ENCODE data around the gene STX2. TPM values are rescaled to one million over a fixed set of nuclear protein-coding genes. Genes with fewer than 3 reads are reported as not detected.
"Not testable (repeated sequence)": the region's sequence is repeated elsewhere in the genome, so short reads cannot be mapped to it uniquely, and the experiment has no call there.

The STX2 gene
- total and polyA plus RNA-seq, 2 donors (not counting 1 experiment from before 2014, with no cell fraction given) = 35.2 to 87.8 TPM

DNA sequence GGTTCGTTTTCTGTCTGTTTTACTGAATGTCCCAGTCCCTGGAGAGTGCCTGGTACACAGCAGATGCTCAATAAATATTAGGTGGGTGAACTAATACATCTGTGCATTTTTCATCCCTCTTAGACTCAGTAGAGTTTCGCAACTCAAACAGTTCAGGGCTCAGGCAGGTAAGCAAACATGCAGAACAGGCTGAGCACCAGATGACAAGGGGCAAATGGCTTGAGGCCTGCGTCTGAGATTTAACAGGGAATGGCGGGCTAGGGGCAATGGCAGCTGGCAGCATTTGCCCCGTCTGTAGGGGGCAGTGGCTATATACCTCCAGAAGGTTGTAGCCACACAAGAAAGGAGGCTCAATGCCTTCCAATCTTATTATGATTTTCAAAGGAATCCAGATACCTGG, 24.2 kb upstream of the STX2 start:
- H3K9me3 ChIP-seq (ENCODE audit: control insufficient read depth, insufficient read depth, low read depth, low read length) = no peaks in the 10 kb centered on the region
- H3K36me3 ChIP-seq (ENCODE audit: control insufficient read depth, insufficient read depth, low read length) = no peaks in the 10 kb centered on the region
- no peak for DNase-seq (ENCODE audit: low read depth in 2 of 2)
- H3K4me3 ChIP-seq (replicated peaks in 1 of 4; ENCODE audit: control extremely low read depth in 1 of 4, insufficient read depth in 1 of 4, low read depth in 3 of 4, low read length in 4 of 4) = no peak overlapping the region
- no peaks in the 10 kb centered on the region for H3K4me1 ChIP-seq (ENCODE audit: control insufficient read depth, extremely low read depth, insufficient read depth, low read length)
- H3K27ac ChIP-seq (ENCODE audit: insufficient read depth, low read length) = no peak overlapping the region
- no peak overlapping the region for H2AFZ ChIP-seq (ENCODE audit: low read length)
- H3K27me3 ChIP-seq (ENCODE audit: control insufficient read depth, insufficient read depth, low read length) = no peaks in the 10 kb centered on the region
- H3K4me2 ChIP-seq (ENCODE audit: extremely low read depth, insufficient read depth, low read length) = no peak overlapping the region
- H3K9ac ChIP-seq (ENCODE audit: insufficient read depth, low read length) = no peak overlapping the region
- H3K79me2 ChIP-seq (ENCODE audit: control insufficient read depth, insufficient read depth, low read length) = no peaks in the 10 kb centered on the region
- no peaks in the 10 kb centered on the region for H4K20me1 ChIP-seq (ENCODE audit: control insufficient read depth, extremely low read depth, insufficient read depth, low read length)
- TF ChIP-seq, protein P1, sequence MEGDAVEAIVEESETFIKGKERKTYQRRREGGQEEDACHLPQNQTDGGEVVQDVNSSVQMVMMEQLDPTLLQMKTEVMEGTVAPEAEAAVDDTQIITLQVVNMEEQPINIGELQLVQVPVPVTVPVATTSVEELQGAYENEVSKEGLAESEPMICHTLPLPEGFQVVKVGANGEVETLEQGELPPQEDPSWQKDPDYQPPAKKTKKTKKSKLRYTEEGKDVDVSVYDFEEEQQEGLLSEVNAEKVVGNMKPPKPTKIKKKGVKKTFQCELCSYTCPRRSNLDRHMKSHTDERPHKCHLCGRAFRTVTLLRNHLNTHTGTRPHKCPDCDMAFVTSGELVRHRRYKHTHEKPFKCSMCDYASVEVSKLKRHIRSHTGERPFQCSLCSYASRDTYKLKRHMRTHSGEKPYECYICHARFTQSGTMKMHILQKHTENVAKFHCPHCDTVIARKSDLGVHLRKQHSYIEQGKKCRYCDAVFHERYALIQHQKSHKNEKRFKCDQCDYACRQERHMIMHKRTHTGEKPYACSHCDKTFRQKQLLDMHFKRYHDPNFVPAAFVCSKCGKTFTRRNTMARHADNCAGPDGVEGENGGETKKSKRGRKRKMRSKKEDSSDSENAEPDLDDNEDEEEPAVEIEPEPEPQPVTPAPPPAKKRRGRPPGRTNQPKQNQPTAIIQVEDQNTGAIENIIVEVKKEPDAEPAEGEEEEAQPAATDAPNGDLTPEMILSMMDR (conservative IDR thresholded peaks at IDR 0.05 in 1 of 2, IDR thresholded peaks at IDR 0.05 in 1 of 2; ENCODE audit: low read depth in 1 of 2, low read length in 2 of 2) = no peak
- no peak for TF ChIP-seq EZH2 (IDR thresholded peaks at IDR 0.05; ENCODE audit: low read length, missing control alignments)

DNA sequence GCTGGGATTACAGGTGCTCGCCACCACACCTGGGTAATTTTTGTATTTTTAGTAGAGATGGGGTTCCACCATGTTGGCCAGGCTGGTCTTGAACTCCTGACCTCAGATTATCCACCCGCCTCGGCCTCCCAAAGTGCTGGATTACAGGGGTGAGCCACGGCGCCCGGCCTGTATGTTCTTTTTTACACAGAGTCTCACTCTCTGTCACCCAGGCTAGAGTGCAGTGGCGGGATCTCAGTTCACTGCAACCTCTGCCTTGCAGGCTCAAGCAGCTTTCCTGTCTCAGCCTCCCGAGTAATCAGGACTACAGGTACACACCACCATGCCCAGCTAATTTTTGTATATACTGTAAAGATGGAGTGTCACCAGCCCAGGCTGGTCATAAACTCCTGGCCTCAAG, 23.7 kb upstream of the STX2 start:
- H3K79me2 ChIP-seq (ENCODE audit: control insufficient read depth, insufficient read depth, low read length); H3K9ac ChIP-seq (ENCODE audit: insufficient read depth, low read length); H3K4me3 ChIP-seq (replicated peaks in 1 of 4; ENCODE audit: control extremely low read depth in 1 of 4, insufficient read depth in 1 of 4, low read depth in 3 of 4, low read length in 4 of 4); H3K4me1 ChIP-seq (ENCODE audit: control insufficient read depth, extremely low read depth, insufficient read depth, low read length); H3K27me3 ChIP-seq (ENCODE audit: control insufficient read depth, insufficient read depth, low read length); H4K20me1 ChIP-seq (ENCODE audit: control insufficient read depth, extremely low read depth, insufficient read depth, low read length); H3K27ac ChIP-seq (ENCODE audit: insufficient read depth, low read length); H2AFZ ChIP-seq (ENCODE audit: low read length); H3K36me3 ChIP-seq (ENCODE audit: control insufficient read depth, insufficient read depth, low read length); H3K9me3 ChIP-seq (ENCODE audit: control insufficient read depth, insufficient read depth, low read depth, low read length); DNase-seq (ENCODE audit: low read depth in 2 of 2); H3K4me2 ChIP-seq (ENCODE audit: extremely low read depth, insufficient read depth, low read length): not testable (repeated sequence)

DNA sequence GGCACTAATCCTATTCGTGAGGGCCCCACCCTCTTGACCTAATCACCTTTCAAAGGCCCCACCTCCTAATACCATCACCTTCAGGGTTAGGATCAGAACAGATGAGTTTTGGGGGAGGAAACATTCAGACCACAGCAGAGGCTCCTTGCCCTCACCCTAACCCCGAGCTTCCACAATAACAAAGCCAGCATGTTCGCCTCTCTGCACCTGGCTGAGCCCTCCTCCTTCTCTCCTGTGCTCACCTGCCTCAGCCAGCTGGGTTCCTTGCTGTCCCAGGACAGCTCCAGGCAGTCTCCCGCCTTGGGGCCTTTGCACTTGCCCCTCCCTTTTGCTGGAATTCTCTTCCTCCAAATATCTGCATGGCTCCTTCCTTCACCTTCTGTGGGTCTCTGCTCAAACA, 23.1 kb upstream of the STX2 start:
- no peak overlapping the region for H3K9ac ChIP-seq (ENCODE audit: insufficient read depth, low read length)
- H3K27ac ChIP-seq (ENCODE audit: insufficient read depth, low read length) = no peak overlapping the region
- H3K4me1 ChIP-seq (ENCODE audit: control insufficient read depth, extremely low read depth, insufficient read depth, low read length) = no peaks in the 10 kb centered on the region
- no peaks in the 10 kb centered on the region for H4K20me1 ChIP-seq (ENCODE audit: control insufficient read depth, extremely low read depth, insufficient read depth, low read length)
- no peak overlapping the region for H3K4me3 ChIP-seq (replicated peaks in 1 of 4; ENCODE audit: control extremely low read depth in 1 of 4, insufficient read depth in 1 of 4, low read depth in 3 of 4, low read length in 4 of 4)
- TF ChIP-seq, protein P1 (conservative IDR thresholded peaks at IDR 0.05 in 1 of 2, IDR thresholded peaks at IDR 0.05 in 1 of 2; ENCODE audit: low read depth in 1 of 2, low read length in 2 of 2) = no peak
- TF ChIP-seq EZH2 (IDR thresholded peaks at IDR 0.05; ENCODE audit: low read length, missing control alignments) = no peak
- DNase-seq (ENCODE audit: low read depth in 2 of 2) = no peak
- H3K27me3 ChIP-seq (ENCODE audit: control insufficient read depth, insufficient read depth, low read length) = no peaks in the 10 kb centered on the region
- no peak overlapping the region for H3K4me2 ChIP-seq (ENCODE audit: extremely low read depth, insufficient read depth, low read length)
- H3K36me3 ChIP-seq (ENCODE audit: control insufficient read depth, insufficient read depth, low read length) = no peaks in the 10 kb centered on the region
- H3K9me3 ChIP-seq (ENCODE audit: control insufficient read depth, insufficient read depth, low read depth, low read length) = no peaks in the 10 kb centered on the region
- H2AFZ ChIP-seq (ENCODE audit: low read length) = no peak overlapping the region
- H3K79me2 ChIP-seq (ENCODE audit: control insufficient read depth, insufficient read depth, low read length) = no peaks in the 10 kb centered on the region
